Stimulated activated CD4-positive, alpha-beta T cell treated with anti-CD3 and anti-CD28 coated beads, TNF-alpha, amount 100 ng/mL, for 24 hours (primary cell): ENCODE data around the gene ZEB1.
"Not testable (repeated sequence)": the region's sequence is repeated elsewhere in the genome, so short reads cannot be mapped to it uniquely, and the experiment has no call there.

Experiments used
- DNase-seq, 3 experiments: peaks; one replicate each; pipeline ENCODE4 v3.0.0-alpha.2; 2020; ENCODE audit warnings: low read depth in 3 of 3

The ZEB1 gene

GRCh38 chr10:31422634-31423033 lies 103.6 kb downstream of the ZEB1 start:
- DNase-seq: no peak

- DNase-seq: no peak
Measured at GRCh38 chr10:31424473-31424872, 105.5 kb downstream of the ZEB1 start.

- DNase-seq: no peak
Measured at GRCh38 chr10:31426401-31426800, 107.4 kb downstream of the ZEB1 start.

- not testable (repeated sequence) for DNase-seq
Measured at GRCh38 chr10:31427334-31427733, 108.3 kb downstream of the ZEB1 start.

- not testable (repeated sequence) for DNase-seq
Measured at GRCh38 chr10:31428499-31428898, 109.5 kb downstream of the ZEB1 start.

GRCh38 chr10:31431021-31431420 lies 112.0 kb downstream of the ZEB1 start:
- DNase-seq: no peak

GRCh38 chr10:31437959-31438358 lies 118.9 kb downstream of the ZEB1 start:
- no peak for DNase-seq

- no peak for DNase-seq
Measured at GRCh38 chr10:31451766-31452165, 132.8 kb downstream of the ZEB1 start.

GRCh38 chr10:31456468-31456867 lies 137.5 kb downstream of the ZEB1 start:
- DNase-seq: no peak

GRCh38 chr10:31457858-31458257 lies 138.8 kb downstream of the ZEB1 start:
- no peak for DNase-seq

- no peak for DNase-seq
Measured at GRCh38 chr10:31458974-31459373, 140.0 kb downstream of the ZEB1 start.

GRCh38 chr10:31460242-31460641 lies 141.2 kb downstream of the ZEB1 start:
- DNase-seq: no peak

- no peak for DNase-seq
Measured at GRCh38 chr10:31464552-31464951, 145.5 kb downstream of the ZEB1 start.

GRCh38 chr10:31466313-31466712 lies 147.3 kb downstream of the ZEB1 start:
- DNase-seq: no peak

GRCh38 chr10:31467791-31468535 lies 148.9 kb downstream of the ZEB1 start:
- DNase-seq: no peak

GRCh38 chr10:31468536-31468859 lies 149.5 kb downstream of the ZEB1 start:
- DNase-seq: no peak

- DNase-seq: no peak
Measured at GRCh38 chr10:31475519-31475918, 156.5 kb downstream of the ZEB1 start.

- no peak for DNase-seq
Measured at GRCh38 chr10:31476088-31476487, 157.1 kb downstream of the ZEB1 start.

GRCh38 chr10:31477584-31477983 lies 158.6 kb downstream of the ZEB1 start:
- DNase-seq: no peak

- no peak for DNase-seq
Measured at GRCh38 chr10:31479752-31480151, 160.7 kb downstream of the ZEB1 start.

- DNase-seq: no peak
Measured at GRCh38 chr10:31483546-31483945, 164.5 kb downstream of the ZEB1 start.

- DNase-seq: no peak
Measured at GRCh38 chr10:31484431-31485135, 165.6 kb downstream of the ZEB1 start.

- DNase-seq: no peak
Measured at GRCh38 chr10:31490858-31491504, 172.0 kb downstream of the ZEB1 start.
